Stimulated activated CD8-positive, alpha-beta memory T cell treated with anti-CD3 and anti-CD28 coated beads, Interleukin-15, amount 100 ng/mL, for 48 hours (primary cell): Measurements from ENCODE around the gene UVRAG.

ENCODE experiments used
- DNase-seq, 2 donors: peaks; one replicate each; pipeline ENCODE4 v3.0.0-alpha.2; 2020; ENCODE audit warnings: low read depth in 2 of 2

Gene UVRAG

GRCh38 chr11:76167590-76167989 is 352.6 kb downstream of the UVRAG start:
- DNase-seq = no peak

- no peak for DNase-seq
Observed at GRCh38 chr11:76169473-76169896, 354.5 kb downstream of the UVRAG start.

GRCh38 chr11:76170468-76170867 is 355.5 kb downstream of the UVRAG start:
- no peak for DNase-seq

GRCh38 chr11:76172583-76172982 is 357.6 kb downstream of the UVRAG start:
- no peak for DNase-seq

GRCh38 chr11:76173663-76174062 is 358.7 kb downstream of the UVRAG start:
- no peak for DNase-seq

- DNase-seq = no peak
Observed at GRCh38 chr11:76174330-76174729, 359.3 kb downstream of the UVRAG start.

GRCh38 chr11:76175783-76176182 is 360.8 kb downstream of the UVRAG start:
- DNase-seq = no peak

GRCh38 chr11:76176463-76176862 is 361.5 kb downstream of the UVRAG start:
- no peak for DNase-seq

GRCh38 chr11:76177250-76177686 is 362.3 kb downstream of the UVRAG start:
- no peak for DNase-seq

GRCh38 chr11:76179147-76179546 is 364.1 kb downstream of the UVRAG start:
- DNase-seq = no peak

GRCh38 chr11:76181371-76181770 is 366.4 kb downstream of the UVRAG start:
- no peak for DNase-seq

GRCh38 chr11:76184551-76184993 is 369.6 kb downstream of the UVRAG start:
- DNase-seq = no peak

- no peak for DNase-seq
Observed at GRCh38 chr11:76185511-76185910, 370.5 kb downstream of the UVRAG start.

- DNase-seq = no peak
Observed at GRCh38 chr11:76185931-76186401, 371.0 kb downstream of the UVRAG start.

- DNase-seq = no peak
Observed at GRCh38 chr11:76186776-76187279, 371.8 kb downstream of the UVRAG start.

GRCh38 chr11:76188873-76189272 is 373.9 kb downstream of the UVRAG start:
- DNase-seq = no peak

GRCh38 chr11:76189682-76190081 is 374.7 kb downstream of the UVRAG start:
- no peak for DNase-seq

- no peak for DNase-seq
Observed at GRCh38 chr11:76190376-76190775, 375.4 kb downstream of the UVRAG start.
